ENCODE data around the gene DUSP7. TPM values are rescaled to one million over a fixed set of nuclear protein-coding genes. Genes with fewer than 3 reads are reported as not detected.

The DUSP7 gene
- total RNA-seq, 1 experiment from 2014 or later, result 14.0 TPM

- no peak for DNase-seq (ENCODE audit: low read depth)
Observed at GRCh38 chr3:52068730-52069129, 12.4 kb upstream of the DUSP7 start.

GRCh38 chr3:52068055-52068571 lies 11.7 kb upstream of the DUSP7 start:
- no peak for DNase-seq (ENCODE audit: low read depth)

- DNase-seq (ENCODE audit: low read depth), result no peak
Observed at GRCh38 chr3:52067526-52067925, 11.2 kb upstream of the DUSP7 start.

GRCh38 chr3:52067046-52067445 lies 10.7 kb upstream of the DUSP7 start:
- DNase-seq (ENCODE audit: low read depth), result no peak

- DNase-seq (ENCODE audit: low read depth), result no peak
Observed at GRCh38 chr3:52065264-52065756, 8.9 kb upstream of the DUSP7 start.

- DNase-seq (ENCODE audit: low read depth), result no peak
Observed at GRCh38 chr3:52064561-52064960, 8.2 kb upstream of the DUSP7 start.

GRCh38 chr3:52063026-52063723 lies 6.8 kb upstream of the DUSP7 start:
- DNase-seq (ENCODE audit: low read depth), result no peak

- DNase-seq (ENCODE audit: low read depth), result peak; percentile 97
Observed at GRCh38 chr3:52062505-52062904, 6.1 kb upstream of the DUSP7 start.

GRCh38 chr3:52061121-52061910 lies 4.9 kb upstream of the DUSP7 start:
- DNase-seq (ENCODE audit: low read depth), result peak; percentile 33

- no peak for DNase-seq (ENCODE audit: low read depth)
Observed at GRCh38 chr3:52059781-52060180, 3.4 kb upstream of the DUSP7 start.

GRCh38 chr3:52057812-52058495 lies 1.6 kb upstream of the DUSP7 start:
- no peak for DNase-seq (ENCODE audit: low read depth)

GRCh38 chr3:52056968-52057811 lies 819 bp upstream of the DUSP7 start:
- peak; percentile 98 for DNase-seq (ENCODE audit: low read depth)

- DNase-seq (ENCODE audit: low read depth), result peak; percentile 62
Observed at GRCh38 chr3:52055537-52056351, 627 bp downstream of the DUSP7 start.

GRCh38 chr3:52054661-52055511 lies 1.5 kb downstream of the DUSP7 start:
- no peak for DNase-seq (ENCODE audit: low read depth)

GRCh38 chr3:52053307-52054304 lies 2.8 kb downstream of the DUSP7 start:
- peak; percentile 30 for DNase-seq (ENCODE audit: low read depth)

- DNase-seq (ENCODE audit: low read depth), result peak; percentile 69
Observed at GRCh38 chr3:52052831-52053306, 3.5 kb downstream of the DUSP7 start.

GRCh38 chr3:52051444-52051843 lies 4.9 kb downstream of the DUSP7 start:
- no peak for DNase-seq (ENCODE audit: low read depth)

GRCh38 chr3:52050571-52050970 lies 5.8 kb downstream of the DUSP7 start:
- DNase-seq (ENCODE audit: low read depth), result no peak
